ENCODE results near the gene MIPEP. TPM values are rescaled to one million over a fixed set of nuclear protein-coding genes. Genes with fewer than 3 reads are reported as not detected.

The MIPEP gene
- total RNA-seq, 1 donor from 2014 or later = 19.6 TPM

DNA sequence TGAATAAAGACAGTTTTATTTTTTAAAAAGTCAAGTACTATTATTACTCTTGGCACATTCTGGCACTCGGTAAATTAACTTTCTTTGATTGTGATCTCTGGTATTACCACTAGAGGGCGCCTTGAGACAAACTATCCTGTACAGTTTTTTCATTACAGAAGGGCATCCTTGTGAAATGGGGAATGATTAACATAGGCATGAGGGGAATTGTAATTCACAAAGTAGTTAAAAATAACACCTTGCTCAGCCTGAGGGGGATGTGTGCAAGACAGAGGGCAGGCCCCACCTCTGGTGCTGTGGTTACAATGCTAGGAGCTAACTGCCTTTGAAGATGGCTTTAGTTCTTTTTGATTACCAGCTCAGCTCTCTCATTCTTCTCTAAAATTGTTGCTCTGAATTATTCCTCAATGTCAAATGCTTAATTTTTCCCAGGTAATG lies 32.3 kb upstream of the MIPEP start:
- DNase-seq (ENCODE audit: low read depth, low spot score) = peak; percentile 38
- no peaks in the 10 kb centered on the region for H3K4me1 Mint-ChIP-seq
- no peak overlapping the region for H3K4me3 Mint-ChIP-seq
- no peaks in the 10 kb centered on the region for H3K36me3 Mint-ChIP-seq (ENCODE audit: low read depth)
- H3K9me3 Mint-ChIP-seq = peaks cover 2% of the 10 kb centered on the region
- TF ChIP-seq, protein P1, sequence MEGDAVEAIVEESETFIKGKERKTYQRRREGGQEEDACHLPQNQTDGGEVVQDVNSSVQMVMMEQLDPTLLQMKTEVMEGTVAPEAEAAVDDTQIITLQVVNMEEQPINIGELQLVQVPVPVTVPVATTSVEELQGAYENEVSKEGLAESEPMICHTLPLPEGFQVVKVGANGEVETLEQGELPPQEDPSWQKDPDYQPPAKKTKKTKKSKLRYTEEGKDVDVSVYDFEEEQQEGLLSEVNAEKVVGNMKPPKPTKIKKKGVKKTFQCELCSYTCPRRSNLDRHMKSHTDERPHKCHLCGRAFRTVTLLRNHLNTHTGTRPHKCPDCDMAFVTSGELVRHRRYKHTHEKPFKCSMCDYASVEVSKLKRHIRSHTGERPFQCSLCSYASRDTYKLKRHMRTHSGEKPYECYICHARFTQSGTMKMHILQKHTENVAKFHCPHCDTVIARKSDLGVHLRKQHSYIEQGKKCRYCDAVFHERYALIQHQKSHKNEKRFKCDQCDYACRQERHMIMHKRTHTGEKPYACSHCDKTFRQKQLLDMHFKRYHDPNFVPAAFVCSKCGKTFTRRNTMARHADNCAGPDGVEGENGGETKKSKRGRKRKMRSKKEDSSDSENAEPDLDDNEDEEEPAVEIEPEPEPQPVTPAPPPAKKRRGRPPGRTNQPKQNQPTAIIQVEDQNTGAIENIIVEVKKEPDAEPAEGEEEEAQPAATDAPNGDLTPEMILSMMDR (conservative IDR thresholded peaks at IDR 0.05) = peak; percentile 93
- H3K27ac Mint-ChIP-seq (ENCODE audit: unreplicated experiment) = no peak overlapping the region
- peaks cover 20% of the 10 kb centered on the region for H3K27me3 Mint-ChIP-seq (ENCODE audit: low read depth)

DNA sequence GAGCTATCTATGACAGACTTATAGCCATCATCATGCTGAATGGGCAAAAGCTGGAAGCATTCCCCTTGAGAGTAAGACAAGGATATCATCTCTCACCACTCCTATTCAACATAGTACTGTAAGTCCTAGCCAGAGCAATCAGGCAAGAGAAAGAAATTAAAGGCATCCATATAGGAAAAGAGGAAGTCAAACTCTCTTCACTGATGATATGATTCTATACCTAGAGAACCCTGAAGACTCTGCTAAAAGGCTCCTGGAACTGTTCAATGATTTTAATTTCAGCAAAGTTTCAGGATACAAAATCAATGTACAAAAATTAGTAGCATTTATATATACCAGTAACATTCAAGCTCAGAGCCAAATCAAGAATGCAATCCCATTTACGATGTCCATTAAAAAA lies 29.8 kb upstream of the MIPEP start:
- DNase-seq (ENCODE audit: low read depth, low spot score) = no peak
- peaks cover 20% of the 10 kb centered on the region for H3K27me3 Mint-ChIP-seq (ENCODE audit: low read depth)

DNA sequence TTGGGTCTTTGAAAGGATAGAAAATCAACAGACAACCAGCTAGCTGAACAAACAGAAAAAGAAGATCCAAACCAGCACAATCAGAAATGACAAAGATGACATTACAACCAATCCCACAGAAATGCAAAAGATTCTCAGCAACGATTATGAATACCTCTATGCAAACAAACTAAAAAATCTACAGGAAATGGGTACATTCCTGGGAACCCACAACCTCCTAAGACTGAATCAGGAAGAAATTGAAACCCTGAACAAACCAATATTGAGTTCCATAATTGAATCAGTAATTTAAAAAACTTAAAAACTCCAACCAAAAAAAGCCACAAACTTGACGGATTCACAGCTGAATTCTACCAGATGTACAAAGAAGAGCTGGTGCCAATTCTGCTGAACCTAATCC lies 29.0 kb upstream of the MIPEP start:
- TF ChIP-seq, protein P1 (conservative IDR thresholded peaks at IDR 0.05) = no peak
- Mint-ChIP-seq H3K27me3 (ENCODE audit: low read depth) (peaks cover 20% of the 10 kb centered on the region), H3K36me3 (ENCODE audit: low read depth) (no peaks in the 10 kb centered on the region), H3K27ac (ENCODE audit: unreplicated experiment) (no peak overlapping the region), H3K4me3 (no peak overlapping the region), H3K9me3 (peaks cover 2% of the 10 kb centered on the region), H3K4me1 (no peaks in the 10 kb centered on the region)
- DNase-seq (ENCODE audit: low read depth, low spot score) = no peak

More for the DNA sequence above, 29.8 kb upstream of the MIPEP start:
- TF ChIP-seq, protein P1 (conservative IDR thresholded peaks at IDR 0.05) = no peak
- Mint-ChIP-seq H3K27ac (ENCODE audit: unreplicated experiment) (no peak overlapping the region), H3K36me3 (ENCODE audit: low read depth) (no peaks in the 10 kb centered on the region), H3K9me3 (peaks cover 2% of the 10 kb centered on the region), H3K4me3 (no peak overlapping the region), H3K4me1 (no peaks in the 10 kb centered on the region)

DNA sequence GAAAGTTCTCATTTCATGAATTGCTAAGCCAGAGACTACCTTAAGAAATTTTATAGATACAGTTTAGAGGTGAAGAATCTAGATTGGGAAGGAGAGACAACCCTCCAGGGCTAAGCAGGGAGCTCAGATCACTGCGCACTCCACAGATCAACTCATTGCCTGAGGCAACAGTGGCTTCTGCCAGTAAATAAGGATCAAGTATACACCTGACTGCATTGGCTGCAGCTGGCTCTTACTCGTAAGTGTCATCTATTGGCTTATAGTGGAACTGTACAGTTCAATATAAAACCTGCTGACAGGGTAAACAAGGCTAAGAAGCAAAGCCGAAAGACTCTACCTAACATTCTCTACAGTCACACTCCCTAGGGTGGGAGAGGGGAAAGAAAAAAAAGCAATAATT lies 26.1 kb upstream of the MIPEP start:
- TF ChIP-seq, protein P1 (conservative IDR thresholded peaks at IDR 0.05) = no peak
- H3K4me3 Mint-ChIP-seq = no peak overlapping the region

DNA sequence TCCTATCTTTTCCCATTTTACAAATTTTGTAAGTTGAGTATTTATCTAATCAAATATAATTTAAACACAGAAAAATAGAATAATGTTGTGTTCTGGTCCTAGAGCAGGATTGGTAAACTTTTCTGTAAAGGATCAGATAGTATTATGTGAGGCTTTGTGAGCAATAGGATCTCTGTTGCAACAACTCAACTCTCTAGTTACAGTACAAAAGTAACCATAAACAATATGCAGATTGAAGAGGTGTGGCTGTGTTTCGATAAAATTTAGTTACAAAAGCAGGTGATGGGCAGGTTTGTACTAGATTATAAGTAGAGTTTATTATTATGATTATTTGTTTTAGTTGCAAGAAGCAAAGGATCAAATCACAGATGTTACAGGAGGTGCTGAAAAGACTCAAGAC lies 23.3 kb upstream of the MIPEP start:
- DNase-seq (ENCODE audit: low read depth, low spot score) = no peak
- H3K4me1 Mint-ChIP-seq = peaks cover 4% of the 10 kb centered on the region
- H3K4me3 Mint-ChIP-seq = no peak overlapping the region
- no peak overlapping the region for H3K27ac Mint-ChIP-seq (ENCODE audit: unreplicated experiment)
- no peaks in the 10 kb centered on the region for H3K27me3 Mint-ChIP-seq (ENCODE audit: low read depth)
- peaks cover 2% of the 10 kb centered on the region for H3K9me3 Mint-ChIP-seq
- no peaks in the 10 kb centered on the region for H3K36me3 Mint-ChIP-seq (ENCODE audit: low read depth)
- TF ChIP-seq, protein P1 (conservative IDR thresholded peaks at IDR 0.05) = no peak

More for the DNA sequence above, 26.1 kb upstream of the MIPEP start:
- no peak for DNase-seq (ENCODE audit: low read depth, low spot score)
- no peaks in the 10 kb centered on the region for H3K4me1 Mint-ChIP-seq
- H3K36me3 Mint-ChIP-seq (ENCODE audit: low read depth) = no peaks in the 10 kb centered on the region
- H3K27ac Mint-ChIP-seq (ENCODE audit: unreplicated experiment) = no peak overlapping the region
- H3K9me3 Mint-ChIP-seq = peaks cover 2% of the 10 kb centered on the region
- peaks cover 15% of the 10 kb centered on the region for H3K27me3 Mint-ChIP-seq (ENCODE audit: low read depth)

DNA sequence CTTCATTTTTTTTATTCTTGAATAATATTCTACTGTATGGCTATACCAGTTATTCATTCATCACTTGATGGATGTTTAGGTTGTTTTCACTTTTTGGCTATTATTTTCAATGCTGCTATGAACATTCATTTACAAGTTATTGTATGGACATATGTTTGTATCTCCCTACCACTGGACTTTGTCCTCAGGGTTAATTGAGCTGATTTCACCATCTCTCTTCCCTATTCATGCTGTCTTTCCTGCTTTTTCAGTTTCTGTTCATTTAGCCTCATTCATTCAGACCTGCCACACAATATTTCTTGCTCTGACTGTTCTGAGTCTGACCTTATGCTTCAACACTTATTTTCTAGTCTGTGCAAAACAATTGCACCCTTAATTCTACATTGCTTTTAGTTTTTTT lies 20.4 kb upstream of the MIPEP start:
- no peaks in the 10 kb centered on the region for H3K36me3 Mint-ChIP-seq (ENCODE audit: low read depth)
- H3K4me1 Mint-ChIP-seq = peaks cover 4% of the 10 kb centered on the region
- H3K27ac Mint-ChIP-seq (ENCODE audit: unreplicated experiment) = no peak overlapping the region
- DNase-seq (ENCODE audit: low read depth, low spot score) = no peak
- H3K27me3 Mint-ChIP-seq (ENCODE audit: low read depth) = no peaks in the 10 kb centered on the region
- TF ChIP-seq, protein P1 (conservative IDR thresholded peaks at IDR 0.05) = no peak
- H3K4me3 Mint-ChIP-seq = no peak overlapping the region
- H3K9me3 Mint-ChIP-seq = no peaks in the 10 kb centered on the region
